ENCODE measurements around the gene KLHL33.
"Not testable (repeated sequence)": the region's sequence is repeated elsewhere in the genome, so short reads cannot be mapped to it uniquely, and the experiment has no call there.

Gene KLHL33

DNA sequence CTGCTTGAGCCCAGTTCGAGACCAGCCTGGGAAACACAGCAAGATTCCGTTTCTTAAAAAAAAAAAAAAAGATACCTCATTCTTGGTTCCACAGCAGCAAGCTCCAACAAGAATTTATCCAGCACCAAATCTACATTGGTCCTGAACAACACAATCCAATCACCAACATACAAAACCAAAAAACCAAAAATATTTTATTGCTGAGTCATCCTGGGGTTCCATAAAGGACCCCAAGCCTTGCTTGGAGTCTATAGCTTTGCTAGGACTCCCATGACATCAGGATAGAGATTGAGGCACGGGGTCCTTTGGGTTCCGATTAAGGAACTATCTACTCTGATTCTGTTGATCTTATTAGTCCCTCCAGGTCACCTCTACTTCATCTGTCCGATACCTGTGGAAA is 10.9 kb upstream of the KLHL33 start:
- no peak for DNase-seq

DNA sequence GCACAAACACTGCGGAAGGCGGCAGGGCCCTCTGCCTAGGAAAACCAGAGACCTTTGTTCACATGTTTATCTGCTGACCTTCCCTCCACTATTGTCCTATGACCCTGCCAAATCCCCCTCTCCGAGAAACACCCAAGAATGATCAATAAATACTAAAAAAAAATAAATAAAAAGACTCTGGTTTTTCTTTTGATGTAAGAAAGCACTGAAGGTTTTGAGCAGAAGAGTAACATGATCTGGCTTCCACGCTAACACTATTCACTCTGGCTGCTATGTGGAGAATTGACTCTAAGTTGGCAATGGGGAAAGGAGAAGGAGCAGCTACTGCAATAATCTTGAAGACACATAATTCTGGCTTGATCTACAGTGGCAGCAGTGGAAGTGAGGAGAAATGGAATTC is 7.7 kb upstream of the KLHL33 start:
- DNase-seq: not testable (repeated sequence)

DNA sequence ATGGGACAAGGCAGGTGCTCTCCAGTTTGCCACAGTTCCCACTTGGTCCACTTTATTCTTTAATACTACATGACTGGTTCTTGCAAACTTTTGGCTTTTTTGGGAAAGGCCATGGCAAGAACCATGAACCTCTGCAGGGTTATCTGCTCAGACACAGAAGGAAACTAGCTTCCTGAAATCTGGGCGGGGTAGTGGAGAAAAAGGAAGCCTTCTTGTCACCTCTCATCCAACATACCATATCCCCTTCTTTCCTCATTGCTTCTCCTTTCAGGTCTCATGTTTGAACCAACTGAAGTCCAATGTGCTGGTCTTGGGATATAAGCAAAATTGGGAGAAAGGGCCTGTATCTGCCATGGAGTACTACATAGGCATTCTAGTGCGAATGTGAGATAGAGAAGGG is 5.5 kb upstream of the KLHL33 start:
- no peak for DNase-seq

DNA sequence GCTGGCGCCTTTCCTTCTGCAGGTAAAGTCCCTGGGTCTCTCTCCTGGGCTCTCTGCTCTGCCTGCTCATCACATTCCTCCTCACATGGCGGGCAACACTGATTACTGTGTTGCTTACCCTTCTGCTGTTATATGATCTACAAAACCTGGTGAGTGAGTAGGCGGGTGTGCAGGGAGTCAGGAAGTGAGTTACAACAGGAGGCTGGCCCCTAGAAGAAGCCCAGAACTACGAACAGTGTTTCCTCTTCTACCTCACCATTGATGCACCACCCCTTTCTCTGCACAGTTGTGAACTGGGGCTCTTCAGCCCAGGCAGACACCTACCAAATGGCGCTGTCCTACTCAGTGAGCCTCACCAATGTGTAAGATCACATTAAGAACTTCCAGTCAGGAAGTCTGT is 4.9 kb upstream of the KLHL33 start:
- DNase-seq: no peak

DNA sequence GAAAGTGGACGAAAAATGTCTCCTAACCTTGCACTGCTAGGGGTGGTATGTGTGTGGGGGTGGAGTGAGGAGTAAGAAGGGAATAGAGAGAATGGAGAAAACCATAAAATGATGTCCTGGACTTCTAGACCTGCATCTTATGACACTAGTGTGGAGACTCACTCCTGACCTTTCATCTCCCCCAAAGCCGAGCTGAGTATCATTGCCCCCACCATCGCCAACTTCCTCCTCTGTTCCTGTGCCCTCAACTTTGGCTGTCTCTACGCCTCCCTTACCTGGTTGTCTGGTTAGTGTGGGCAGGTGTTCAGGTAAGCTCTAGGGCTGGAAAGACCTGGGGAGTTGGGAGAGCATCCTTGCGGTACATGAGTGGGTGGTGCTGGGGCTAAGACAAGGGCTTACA is 4.5 kb upstream of the KLHL33 start:
- DNase-seq: no peak

DNA sequence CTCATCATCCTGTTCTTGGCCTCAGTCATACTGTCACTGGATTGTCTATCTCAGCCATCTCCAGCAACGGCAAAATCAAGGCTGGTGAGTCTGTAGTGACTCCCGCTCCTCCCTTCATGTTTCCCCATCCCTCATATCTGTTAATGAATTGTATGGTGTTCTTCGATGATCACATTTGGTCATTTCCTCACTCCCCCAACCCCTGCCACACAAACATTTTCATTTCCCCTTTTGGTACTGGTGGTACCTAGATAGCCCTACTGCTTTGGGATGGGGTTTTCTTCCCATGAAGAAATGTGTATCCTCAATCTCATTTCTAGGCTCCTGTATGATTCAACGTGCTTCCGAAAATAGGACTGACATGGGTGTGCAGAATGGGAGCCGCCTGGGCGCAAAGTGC is 2.7 kb upstream of the KLHL33 start:
- DNase-seq: no peak

DNA sequence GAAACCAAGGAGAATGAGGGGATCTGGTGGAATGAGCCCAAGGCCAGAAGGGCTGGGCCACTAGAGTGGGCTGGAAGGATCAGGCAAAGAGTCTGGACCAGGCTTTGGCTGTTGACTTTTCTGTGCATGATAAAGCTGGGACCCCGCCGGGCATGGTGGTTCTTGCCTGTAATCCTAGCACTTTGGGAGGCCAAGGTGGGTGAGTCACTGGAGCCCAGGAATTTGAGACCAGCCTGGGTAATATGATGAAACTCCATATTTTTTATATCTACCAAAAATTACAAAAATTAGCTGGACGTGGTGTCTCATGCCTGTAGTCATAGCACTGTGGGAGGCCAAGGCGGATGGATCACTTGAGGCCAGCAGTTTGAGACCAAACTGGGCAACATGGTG is 393 bp upstream of the KLHL33 start:
- DNase-seq: no peak

DNA sequence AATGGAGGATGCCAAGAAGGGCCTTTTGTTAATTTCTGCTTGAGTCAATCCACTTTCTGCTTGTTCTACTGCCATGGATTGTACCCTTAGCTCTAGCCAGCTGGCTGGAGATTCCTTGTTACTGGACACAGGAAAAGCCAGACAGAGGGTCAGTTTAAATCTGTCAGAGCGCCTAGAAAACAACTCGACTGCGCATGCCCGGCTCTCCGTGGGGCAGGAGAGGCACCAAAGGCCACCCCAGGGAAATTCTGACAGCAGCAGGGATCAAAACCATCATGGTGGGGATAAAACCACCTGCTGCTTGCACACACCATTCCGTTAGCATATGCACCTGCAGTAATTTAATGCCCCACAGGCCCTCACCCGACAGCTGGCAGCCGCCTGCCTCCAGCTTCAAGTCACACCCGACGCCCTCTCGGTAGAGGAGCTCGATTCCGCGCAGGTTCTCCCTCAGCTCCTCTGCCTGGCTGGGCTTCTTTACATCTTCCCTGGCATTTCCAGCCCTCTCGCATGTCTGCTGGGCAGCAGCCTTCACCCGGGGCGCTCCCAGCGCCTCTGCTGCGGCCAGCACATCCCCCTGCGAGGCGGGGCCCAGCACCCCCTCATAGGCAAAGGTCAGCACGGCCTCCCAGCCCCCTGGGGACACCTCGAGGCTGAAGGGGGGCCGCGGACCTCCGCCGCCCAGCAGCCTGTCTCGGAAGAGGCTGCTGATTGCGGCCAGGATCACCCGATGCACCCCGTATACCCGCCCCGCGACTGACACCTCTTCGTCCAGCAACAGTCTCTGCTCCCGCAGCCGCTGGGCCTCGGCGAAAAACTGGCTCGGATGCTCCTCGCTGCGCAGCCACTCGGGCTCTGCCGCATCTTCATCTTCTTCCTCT is 1.0 kb downstream of the KLHL33 start:
- no peak for DNase-seq

DNA sequence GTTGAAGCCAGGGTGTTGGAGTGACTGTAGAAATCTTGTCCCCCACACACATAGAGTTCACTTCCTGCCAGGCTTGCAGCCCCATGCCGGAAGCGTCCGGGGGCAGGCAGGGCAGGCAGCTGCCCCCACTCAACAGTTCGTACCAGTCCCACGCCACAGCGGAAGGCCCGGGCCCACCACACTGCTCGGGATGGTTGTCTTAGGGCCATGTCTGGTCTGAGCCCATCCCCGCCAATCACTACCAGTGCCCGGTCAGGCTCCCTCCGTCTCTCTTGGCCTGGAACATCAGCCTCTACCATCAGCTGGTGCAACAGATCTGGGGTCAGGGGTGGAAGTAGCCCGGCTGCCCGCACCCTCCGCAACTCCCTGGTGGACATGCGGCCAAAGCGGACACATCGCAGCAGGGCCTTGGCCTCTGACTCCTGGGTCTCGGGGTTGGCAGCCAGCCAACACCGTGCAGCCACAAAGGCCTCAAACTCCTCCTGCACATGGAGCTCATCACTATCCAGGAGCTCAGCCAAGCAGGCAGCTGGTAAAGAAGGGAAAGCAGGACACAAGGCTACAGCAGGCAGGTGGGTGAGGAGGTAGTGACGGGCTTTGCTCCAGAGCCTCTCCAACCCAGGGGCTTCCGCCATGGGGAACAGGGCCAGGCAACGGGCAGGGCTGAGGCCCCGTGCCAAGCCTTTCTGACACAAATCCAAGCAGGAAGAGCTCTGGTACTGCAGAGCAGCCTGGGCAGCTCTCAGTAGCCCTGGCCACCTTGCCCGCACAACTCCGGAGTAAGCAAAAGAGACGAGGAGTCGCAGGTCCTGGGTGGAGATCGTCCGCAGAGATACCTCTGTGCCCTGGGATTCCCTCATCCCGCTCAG is 5.9 kb downstream of the KLHL33 start:
- DNase-seq: no peak

DNA sequence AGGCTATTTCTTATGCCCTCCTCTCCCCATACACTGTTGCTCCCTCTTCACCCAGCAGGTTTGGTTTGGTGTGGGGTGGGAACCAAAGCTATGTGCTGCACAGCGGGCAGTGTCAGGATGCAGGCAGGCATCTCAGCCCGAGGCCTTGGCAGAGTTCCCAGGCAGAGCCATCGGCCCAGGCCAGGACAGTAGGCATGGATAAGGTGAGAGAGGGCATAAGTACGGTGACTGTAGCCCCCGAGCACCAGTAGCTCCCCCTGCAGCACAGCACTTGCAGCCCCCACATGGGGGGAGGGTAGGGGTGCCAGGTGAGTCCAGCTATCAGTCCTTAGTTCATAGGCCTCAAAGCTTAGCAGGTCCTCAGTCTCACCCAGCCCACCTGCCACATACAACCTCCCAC is 7.2 kb downstream of the KLHL33 start:
- no peak for DNase-seq

DNA sequence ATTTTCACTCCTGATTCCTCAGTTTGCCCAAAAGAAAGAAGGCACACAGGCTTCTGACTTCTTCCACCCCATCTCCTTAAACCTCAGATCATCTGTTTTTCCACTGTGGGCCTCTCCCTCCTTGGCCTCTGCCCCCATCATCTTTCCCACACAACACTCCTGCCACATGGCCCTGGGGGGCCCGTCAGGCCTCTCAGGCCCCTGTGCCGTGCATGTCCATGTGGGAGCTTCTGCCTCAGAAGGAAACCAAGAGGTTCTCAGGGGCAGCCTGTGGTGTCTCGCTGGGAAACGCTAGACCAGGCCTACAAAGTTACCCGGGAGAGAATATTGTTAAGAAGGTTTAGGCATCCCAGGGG is 8.0 kb downstream of the KLHL33 start:
- no peak for DNase-seq

DNA sequence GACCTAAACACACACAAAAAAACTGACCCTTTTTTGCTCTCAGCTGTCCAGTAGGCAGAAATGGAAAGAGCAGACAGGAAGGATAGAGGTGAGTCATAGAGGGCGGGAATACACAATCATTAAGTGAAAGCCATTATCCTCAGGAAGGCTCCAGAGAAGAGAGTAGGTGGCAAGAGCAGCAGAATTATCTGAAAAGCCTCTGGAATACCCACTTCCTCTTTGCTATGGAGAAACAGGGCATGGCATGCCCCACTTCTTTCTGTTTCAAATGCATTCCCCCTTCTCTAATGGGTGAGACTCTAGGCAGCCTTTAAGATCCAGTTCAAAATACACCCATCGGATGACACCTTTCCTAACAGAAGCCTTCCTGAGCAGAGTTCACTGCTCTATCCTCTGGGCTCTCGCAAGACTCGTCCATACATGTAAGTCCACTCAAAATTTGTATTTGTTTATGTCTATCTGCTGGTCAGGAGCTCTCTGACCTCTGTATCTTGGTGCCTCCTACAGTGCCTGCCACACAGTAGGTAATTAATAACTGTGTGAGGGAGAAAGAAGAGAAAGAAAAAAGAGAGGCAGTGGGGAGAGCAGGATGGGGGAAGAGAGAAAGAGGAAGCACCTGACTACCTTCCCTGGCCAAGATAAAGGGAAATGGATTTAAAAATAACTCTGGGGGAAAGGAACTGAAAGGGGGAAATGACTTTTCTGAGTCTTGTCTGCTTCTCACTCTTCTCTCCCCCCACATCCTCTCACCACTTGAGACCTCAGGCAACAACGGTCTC is 8.5 kb downstream of the KLHL33 start:
- DNase-seq: no peak

DNA sequence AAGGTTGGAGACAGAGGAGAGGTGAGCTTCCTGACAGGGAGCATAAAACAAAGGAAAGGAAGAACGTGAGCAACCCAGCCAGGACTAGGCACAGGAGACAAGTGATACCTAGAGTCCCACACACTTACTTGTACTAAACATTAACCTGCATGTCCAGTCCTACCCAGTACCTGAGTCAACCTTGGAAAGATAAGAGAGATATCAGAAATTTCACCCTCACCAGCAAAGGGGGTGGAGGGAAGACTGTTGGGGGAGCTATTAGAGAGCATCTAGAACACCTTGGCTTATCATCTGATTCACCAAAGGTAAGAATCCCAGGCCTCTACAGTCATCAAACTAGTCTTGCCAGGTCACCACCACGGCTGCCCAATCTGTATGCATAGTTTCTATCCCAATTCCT is 11.1 kb downstream of the KLHL33 start:
- no peak for DNase-seq

DNA sequence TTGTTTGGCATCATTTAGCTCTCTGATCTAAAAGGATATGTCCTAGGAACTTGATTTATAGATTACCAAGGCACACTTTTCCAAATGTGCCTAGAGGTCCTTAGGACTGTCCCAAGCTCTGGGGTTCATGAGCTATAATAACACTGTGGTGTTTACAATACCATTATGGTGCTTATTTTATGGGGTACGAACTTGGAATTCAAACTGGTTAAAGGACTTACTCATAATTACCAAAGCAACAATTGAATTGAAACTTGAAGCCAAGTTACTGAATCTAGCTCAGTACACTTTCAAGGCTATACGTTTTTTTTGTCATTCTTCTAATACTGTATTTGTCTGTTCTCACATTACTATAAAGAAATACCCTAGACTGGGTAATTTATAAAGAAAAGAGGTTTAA is 13.1 kb downstream of the KLHL33 start:
- DNase-seq: no peak

DNA sequence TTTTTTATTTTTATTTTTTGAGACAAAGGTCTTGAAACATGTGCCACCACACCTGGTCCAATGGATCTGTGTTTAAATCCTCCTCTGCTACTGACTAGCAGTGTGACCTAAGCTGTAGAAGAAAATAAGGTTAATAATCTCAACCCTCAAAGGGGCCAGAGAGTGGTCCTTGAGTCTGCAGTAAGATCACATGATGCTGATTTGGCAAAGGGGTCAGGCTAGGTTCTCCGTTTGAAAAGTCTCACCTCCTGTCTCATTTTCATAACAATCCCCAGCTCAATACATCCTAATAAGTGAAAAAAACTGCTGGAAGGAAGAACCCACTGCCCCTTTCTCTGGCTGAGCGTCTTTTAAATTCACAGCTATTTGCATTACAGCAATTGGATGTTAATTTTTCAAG is 14.7 kb downstream of the KLHL33 start:
- DNase-seq: no peak

DNA sequence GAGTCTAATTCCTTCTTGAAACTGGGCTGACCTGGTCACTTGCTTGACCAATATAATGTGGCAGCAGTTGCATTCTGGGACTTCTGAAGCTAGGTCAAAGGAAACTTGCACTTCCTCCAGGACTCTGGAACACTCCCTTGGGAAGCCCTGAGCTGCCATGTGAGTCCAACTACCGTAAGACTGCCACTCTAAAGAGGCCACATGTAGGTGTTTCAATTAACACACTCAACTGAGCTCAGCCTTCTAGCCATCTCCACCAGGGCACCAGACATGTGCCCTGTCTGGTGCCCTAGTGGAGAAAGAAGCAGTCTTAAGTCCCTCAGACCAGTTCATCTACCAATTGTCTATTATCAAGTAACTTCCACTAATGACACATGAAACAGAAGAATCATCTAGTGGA is 16.5 kb downstream of the KLHL33 start:
- DNase-seq: no peak

DNA sequence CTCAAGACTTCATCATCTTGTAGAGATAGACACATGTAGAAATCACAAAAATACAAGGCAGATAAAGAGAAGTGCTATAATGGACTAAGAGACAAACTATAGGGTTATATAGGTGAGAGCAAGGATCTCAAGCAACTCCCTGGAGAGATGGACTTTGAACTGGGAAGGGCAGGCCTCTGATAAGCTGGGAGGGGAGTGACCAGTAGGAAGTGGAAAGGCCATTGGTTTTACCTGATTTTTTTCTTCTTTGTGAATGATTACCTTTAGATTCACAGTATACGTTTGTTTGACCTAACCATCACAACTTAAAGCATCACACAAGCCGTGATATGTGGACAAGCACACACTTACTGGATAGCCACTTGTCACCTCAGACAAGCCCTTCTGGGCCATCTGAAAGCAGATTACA is 17.5 kb downstream of the KLHL33 start:
- no peak for DNase-seq

DNA sequence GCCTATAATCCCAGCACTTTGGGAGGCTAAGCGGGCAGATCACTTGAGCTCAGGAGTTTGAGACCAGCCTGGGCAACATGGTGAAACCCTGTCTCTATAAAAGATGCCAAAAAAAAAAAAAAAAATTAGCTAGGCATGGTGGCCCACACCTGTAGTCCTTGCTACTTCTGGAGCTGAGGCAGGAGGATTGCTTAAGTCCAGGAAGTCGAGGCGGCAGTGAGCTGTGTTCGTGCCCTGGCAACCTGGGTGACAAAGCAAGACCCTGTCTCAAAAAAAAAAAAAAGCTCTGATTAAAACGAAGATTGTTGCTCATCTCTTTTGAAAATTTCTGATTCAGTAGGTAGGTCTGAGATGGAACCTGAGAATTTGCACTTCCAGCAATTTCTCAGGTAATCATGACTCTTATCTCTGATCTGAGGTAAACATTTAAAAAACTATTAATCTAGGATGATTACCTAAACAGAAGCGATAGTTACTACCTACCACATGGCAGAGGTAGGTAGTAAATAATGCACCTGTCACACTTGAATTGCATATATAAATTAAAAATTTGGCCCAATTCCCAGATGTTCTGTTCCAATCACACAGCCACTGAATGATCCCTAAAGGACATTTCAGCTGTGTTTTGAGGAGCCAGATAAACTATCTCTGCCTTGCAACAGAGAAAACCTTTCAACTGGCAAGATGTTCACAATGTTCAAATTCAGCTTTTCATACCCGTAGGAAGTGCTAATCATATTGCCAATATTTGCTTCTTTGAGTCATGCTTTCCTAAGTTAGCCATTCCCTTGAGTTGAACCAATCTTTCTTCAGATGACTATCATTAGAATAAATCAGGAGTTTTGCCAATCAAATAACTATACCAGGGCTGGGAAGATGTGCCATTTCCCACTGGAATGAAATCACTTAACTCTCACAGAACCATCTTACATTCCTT is 18.4 kb downstream of the KLHL33 start:
- no peak for DNase-seq

DNA sequence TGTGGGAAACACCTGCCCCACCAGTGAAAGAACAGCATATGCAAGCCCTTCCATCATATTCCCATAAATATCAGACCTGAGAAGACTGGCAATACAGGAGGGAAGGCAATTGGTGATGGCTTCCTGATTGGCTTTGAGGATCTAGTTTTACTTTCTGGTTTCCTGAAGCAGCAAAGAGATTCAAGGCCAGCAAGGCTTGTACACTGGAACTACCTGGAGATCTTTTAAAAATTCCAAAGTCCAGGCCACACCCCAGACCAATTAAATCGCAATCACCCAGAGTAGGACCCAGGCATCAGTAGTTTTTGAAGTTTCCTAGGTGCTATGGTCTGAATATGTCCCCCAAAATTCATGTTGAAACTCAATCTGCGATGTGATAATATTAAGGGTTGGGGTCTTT is 19.7 kb downstream of the KLHL33 start:
- DNase-seq: no peak

DNA sequence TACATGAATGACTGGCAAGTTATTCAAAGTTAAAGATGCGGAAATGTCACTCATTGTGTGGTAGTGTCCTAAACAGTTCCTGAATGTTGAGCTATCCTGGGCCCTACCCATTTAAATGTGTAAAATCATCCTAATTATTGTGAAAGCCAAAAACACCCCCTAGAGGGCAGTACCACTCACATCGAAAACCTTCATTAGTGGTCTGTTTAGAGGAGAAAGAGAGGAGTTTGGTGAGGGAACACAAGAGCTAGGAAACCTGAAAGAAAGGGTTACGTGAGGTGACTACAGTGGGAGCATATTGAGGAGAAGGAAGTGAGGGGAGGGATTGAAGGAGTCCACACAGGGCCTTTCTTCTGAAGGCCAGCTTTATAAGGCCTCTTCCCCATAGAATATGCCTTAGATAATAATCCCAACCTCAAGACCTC is 20.2 kb downstream of the KLHL33 start:
- DNase-seq: no peak

DNA sequence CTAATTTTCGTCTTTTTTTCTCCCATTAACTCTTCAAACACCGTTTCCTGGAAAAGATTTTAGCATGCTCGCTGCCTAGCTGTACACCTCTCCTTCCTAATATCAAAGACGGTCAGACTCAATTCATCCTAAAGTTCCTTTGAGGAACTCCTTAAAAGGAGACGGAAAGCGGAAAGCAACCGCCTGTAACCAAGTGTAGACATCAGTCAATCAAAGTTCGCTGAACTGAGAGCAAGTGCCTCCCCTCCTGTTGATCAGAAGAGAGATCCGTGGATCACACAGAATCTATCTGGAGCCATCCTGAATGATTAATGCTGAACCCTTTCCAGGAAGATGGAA is 22.3 kb downstream of the KLHL33 start:
- no peak for DNase-seq

Data from activated effector memory CD4-positive, alpha-beta T cell treated with anti-CD3 and anti-CD28 coated beads, Interleukin-2, amount 50 U/mL, for 16 hours (primary cell).